RWPE2 (cell line): ENCODE results near the gene OXA1L.

ENCODE experiments used
- ATAC-seq: fragments of 200-7000 bp; cut with Tn5 transposase; 3 replicates; pipeline ENCODE4 v1.9.1; 2021; ENCODE audit warnings: low read depth
- DNase-seq: peaks from one replicate; pipeline ENCODE4 v3.0.0-alpha.2; 2020; ENCODE audit warnings: low spot score
- H3K27ac ChIP-seq: fragments of 450-650 bp; 2 replicates; pipeline ENCODE4 v1.5.1; 2017; ENCODE audit warnings: mild to moderate bottlenecking; ENCODE audit not compliant: poor library complexity, severe bottlenecking
- H3K27me3 ChIP-seq: fragments of 250-450 bp; sonication (Bioruptor Pico); 2 replicates; pipeline ENCODE4 v1.5.1; 2021; ENCODE audit warnings: mild to moderate bottlenecking, moderate library complexity; ENCODE audit not compliant: insufficient read depth, poor library complexity, severe bottlenecking
- H3K36me3 ChIP-seq: fragments of 250-450 bp; sonication (Bioruptor Pico); 2 replicates; pipeline ENCODE4 v1.5.1; 2020; ENCODE audit warnings: low read depth, mild to moderate bottlenecking, moderate library complexity
- H3K4me1 ChIP-seq: fragments of 250-450 bp; sonication (Bioruptor Pico); 2 replicates; pipeline ENCODE4 v1.5.1; 2021; ENCODE audit warnings: mild to moderate bottlenecking, moderate library complexity; ENCODE audit not compliant: insufficient read depth, poor library complexity, severe bottlenecking
- H3K4me3 ChIP-seq: fragments of 250-450 bp; sonication (Bioruptor Pico); 2 replicates; pipeline ENCODE4 v1.5.1; 2021; ENCODE audit warnings: mild to moderate bottlenecking, moderate library complexity; ENCODE audit not compliant: severe bottlenecking
- H3K9me3 ChIP-seq: fragments of 250-450 bp; sonication (Bioruptor Pico); 2 replicates; pipeline ENCODE4 v1.5.1; 2021; ENCODE audit warnings: mild to moderate bottlenecking, moderate library complexity; ENCODE audit not compliant: severe bottlenecking
- TF ChIP-seq, protein P1 (sequence below): fragments of 450-650 bp; IDR thresholded peaks from one replicate; pipeline ENCODE4 v1.5.1; 2017; ENCODE audit warnings: mild to moderate bottlenecking, moderate library complexity; ENCODE audit not compliant: poor library complexity, severe bottlenecking

OXA1L gene

DNA sequence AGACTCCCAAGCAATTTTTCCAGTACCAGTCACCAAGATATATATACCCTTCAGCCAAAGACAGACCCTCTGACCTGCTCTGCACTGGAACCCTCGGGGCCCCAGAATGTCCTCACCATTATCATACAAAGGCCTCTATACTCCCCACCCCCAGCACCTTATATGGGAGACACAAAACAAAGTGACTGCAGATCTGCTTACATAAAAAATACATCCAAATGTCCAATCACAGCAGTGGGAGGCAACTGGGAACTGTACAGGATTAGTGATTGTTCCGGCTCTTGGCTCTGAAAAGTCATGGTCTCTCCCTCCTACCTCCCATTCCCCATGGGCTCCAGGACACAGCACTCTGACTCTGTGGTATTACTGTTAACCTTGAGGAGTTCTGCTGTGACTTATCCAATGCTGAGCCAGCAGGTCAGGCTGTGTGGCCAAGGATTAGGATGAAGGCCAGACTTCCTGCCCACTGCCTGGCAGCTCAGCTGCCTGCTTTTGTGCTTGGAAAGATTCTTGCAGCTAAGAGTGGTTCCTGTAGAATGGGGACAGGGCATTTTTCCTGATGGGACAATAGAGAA, 13.7 kb downstream of the OXA1L start:
- H3K4me3 ChIP-seq, result no peak overlapping the region
- no peaks in the 10 kb centered on the region for H3K4me1 ChIP-seq
- no peaks in the 10 kb centered on the region for H3K9me3 ChIP-seq
- ATAC-seq (no peak), DNase-seq (no peak)
- H3K27me3 ChIP-seq, result no peaks in the 10 kb centered on the region
- TF ChIP-seq, protein P1, sequence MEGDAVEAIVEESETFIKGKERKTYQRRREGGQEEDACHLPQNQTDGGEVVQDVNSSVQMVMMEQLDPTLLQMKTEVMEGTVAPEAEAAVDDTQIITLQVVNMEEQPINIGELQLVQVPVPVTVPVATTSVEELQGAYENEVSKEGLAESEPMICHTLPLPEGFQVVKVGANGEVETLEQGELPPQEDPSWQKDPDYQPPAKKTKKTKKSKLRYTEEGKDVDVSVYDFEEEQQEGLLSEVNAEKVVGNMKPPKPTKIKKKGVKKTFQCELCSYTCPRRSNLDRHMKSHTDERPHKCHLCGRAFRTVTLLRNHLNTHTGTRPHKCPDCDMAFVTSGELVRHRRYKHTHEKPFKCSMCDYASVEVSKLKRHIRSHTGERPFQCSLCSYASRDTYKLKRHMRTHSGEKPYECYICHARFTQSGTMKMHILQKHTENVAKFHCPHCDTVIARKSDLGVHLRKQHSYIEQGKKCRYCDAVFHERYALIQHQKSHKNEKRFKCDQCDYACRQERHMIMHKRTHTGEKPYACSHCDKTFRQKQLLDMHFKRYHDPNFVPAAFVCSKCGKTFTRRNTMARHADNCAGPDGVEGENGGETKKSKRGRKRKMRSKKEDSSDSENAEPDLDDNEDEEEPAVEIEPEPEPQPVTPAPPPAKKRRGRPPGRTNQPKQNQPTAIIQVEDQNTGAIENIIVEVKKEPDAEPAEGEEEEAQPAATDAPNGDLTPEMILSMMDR, result no peak
- no peaks in the 10 kb centered on the region for H3K36me3 ChIP-seq
- no peak overlapping the region for H3K27ac ChIP-seq

DNA sequence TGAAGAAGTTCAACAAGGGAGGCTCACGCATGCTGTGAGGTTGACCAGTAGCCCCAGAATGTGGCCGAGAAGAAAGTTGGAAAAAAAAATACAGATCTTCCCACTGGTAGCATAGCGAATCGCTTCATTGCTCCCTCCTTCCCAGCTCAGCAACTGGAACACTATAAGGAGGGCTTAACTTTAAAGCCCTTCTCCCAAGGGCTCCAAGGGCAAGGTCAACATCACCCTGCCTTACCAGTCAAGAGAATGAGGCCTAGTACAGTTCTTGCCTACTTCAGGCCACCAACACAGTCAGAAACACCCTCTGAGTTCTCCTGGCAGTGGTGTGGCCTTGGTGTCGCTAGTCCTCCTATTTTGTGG, 14.4 kb downstream of the OXA1L start:
- no peaks in the 10 kb centered on the region for H3K4me1 ChIP-seq

DNA sequence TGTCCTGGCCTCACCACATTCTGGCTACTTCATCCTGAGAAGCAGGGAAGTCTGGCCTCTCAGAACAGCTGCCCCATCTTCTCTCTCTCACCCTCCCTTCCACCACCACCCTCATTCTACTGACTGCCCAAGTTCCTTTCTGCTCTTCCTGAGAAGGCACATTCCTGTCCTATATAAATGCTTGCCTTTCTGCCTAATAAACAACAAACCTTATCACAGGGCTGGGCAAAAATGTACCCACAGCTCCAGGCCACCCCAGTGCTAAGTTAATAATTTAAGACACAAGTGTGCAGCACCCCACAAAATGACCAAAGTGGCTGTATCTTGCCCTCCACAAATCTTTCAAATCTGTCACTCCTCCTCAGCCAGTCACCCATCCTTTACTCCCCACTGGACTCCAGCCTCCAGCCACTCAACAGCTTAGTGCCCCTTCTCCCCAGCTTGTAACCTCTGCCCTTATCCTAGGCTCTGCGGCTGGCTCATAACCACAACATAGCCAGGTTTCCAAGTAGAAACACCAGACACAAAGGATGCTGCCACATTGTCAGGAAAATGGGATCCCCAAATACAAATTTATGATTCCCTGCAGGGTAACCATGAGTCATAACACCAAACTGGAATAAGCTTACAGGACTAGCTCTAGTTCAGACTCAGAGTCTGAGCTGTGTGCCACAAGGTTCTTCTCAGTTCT, 15.0 kb downstream of the OXA1L start:
- Histone ChIP-seq H3K36me3 (no peaks in the 10 kb centered on the region), H3K27me3 (no peaks in the 10 kb centered on the region), H3K4me1 (no peaks in the 10 kb centered on the region), H3K4me3 (no peak overlapping the region), H3K9me3 (no peaks in the 10 kb centered on the region), H3K27ac (no peak overlapping the region)
- TF ChIP-seq, protein P1, result no peak
- ATAC-seq (peak; percentile 45; the same call in 2 of the 3 replicates), DNase-seq (no peak)

More for the DNA sequence above, 14.4 kb downstream of the OXA1L start:
- no peaks in the 10 kb centered on the region for H3K9me3 ChIP-seq
- ATAC-seq, result no peak
- TF ChIP-seq, protein P1, result no peak
- no peaks in the 10 kb centered on the region for H3K27me3 ChIP-seq
- no peak overlapping the region for H3K27ac ChIP-seq
- no peak overlapping the region for H3K4me3 ChIP-seq
- H3K36me3 ChIP-seq, result no peaks in the 10 kb centered on the region
- no peak for DNase-seq

DNA sequence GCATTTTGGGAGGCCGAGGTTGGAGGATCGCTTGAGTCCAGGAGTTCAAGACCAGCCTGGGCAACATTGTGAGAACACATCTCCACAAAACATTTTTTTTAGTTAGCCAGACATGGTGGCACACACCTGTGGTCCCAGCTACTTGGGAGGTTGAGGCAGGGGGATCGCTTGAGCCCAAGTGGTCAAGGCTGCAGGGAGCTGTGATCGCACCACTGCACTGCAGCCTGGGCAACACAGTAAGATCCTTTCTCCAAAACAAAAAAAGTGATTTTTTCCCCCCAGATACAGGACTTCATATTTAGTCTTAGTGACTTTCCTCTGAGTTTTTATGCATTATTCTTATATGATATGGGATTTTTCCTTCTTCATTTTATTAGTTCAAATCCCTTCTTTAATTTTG, 20.2 kb downstream of the OXA1L start:
- ATAC-seq (no peak), DNase-seq (no peak)
- H3K27me3 ChIP-seq, result no peaks in the 10 kb centered on the region
- no peaks in the 10 kb centered on the region for H3K36me3 ChIP-seq
- TF ChIP-seq, protein P1, result no peak
- no peak overlapping the region for H3K4me3 ChIP-seq
- H3K9me3 ChIP-seq, result no peaks in the 10 kb centered on the region
- no peak overlapping the region for H3K27ac ChIP-seq
- peaks cover 18% of the 10 kb centered on the region for H3K4me1 ChIP-seq

DNA sequence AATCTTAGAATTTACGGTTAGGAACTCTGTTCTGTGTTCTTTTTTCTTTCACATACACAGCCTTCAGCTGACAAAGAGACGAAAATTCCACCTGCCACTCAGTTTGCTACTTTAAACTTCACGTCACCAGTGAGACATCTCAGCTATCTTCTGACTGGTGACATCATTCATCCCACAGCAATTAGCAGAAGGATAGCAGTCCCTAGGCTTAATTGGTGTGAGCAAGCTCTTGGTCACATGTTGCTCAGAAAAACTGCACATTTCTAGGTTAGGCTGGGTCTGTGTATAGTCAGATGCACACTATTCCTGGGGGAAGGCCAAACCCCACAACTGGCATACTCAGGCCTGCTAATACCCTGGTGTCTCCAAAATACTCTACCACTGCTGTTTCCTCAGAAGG, 24.8 kb downstream of the OXA1L start:
- H3K27me3 ChIP-seq, result no peaks in the 10 kb centered on the region
- no peaks in the 10 kb centered on the region for H3K9me3 ChIP-seq
- peaks cover 18% of the 10 kb centered on the region for H3K4me1 ChIP-seq
- H3K4me3 ChIP-seq, result no peak overlapping the region
- ATAC-seq (peak; percentile 59), DNase-seq (no peak)
- H3K36me3 ChIP-seq, result no peaks in the 10 kb centered on the region
- H3K27ac ChIP-seq, result peak overlapping the region; percentile 54
- TF ChIP-seq, protein P1, result no peak
